NCI-H1092 (cell line): ENCODE measurements around the gene API5.
A peak's percentile ranks its signal among the peaks of the same experiment; 100 is the strongest.
"Not testable (repeated sequence)": the region's sequence is repeated elsewhere in the genome, so short reads cannot be mapped to it uniquely, and the experiment has no call there.

Experiments used
- DNase-seq: peaks from one replicate; lab custom pipeline; 2025; lab: John Stamatoyannopoulos, UW

API5 gene

GRCh38 chr11:43311791-43312607, at the start of gene API5:
Gene API5, plus strand, starts transcription at chr11:43311996. Its CDS starts 132 bp downstream, at chr11:43312128.
- peak; percentile 95 for DNase-seq

GRCh38 chr11:43267856-43268580, 43.8 kb upstream of the API5 start:
- DNase-seq = no peak

- DNase-seq = no peak
Measured at GRCh38 chr11:43268786-43269185, 43.0 kb upstream of the API5 start.

GRCh38 chr11:43269254-43269918, 42.4 kb upstream of the API5 start:
- DNase-seq = peak; percentile 17

GRCh38 chr11:43270468-43270867, 41.3 kb upstream of the API5 start:
- no peak for DNase-seq

GRCh38 chr11:43278193-43278956, 33.4 kb upstream of the API5 start:
- DNase-seq = peak; percentile 21

GRCh38 chr11:43282607-43283440, 29.0 kb upstream of the API5 start:
- DNase-seq = no peak

- no peak for DNase-seq
Measured at GRCh38 chr11:43285826-43286225, 26.0 kb upstream of the API5 start.

- no peak for DNase-seq
Measured at GRCh38 chr11:43289368-43289767, 22.4 kb upstream of the API5 start.

- DNase-seq = no peak
Measured at GRCh38 chr11:43298397-43298796, 13.4 kb upstream of the API5 start.

GRCh38 chr11:43315966-43316365, 4.2 kb downstream of the API5 start:
- no peak for DNase-seq

- no peak for DNase-seq
Measured at GRCh38 chr11:43316451-43316850, 4.7 kb downstream of the API5 start.

GRCh38 chr11:43327987-43328386, 16.2 kb downstream of the API5 start:
- no peak for DNase-seq

GRCh38 chr11:43328482-43328881, 16.7 kb downstream of the API5 start:
- DNase-seq = no peak

GRCh38 chr11:43341159-43341558, 29.4 kb downstream of the API5 start:
- no peak for DNase-seq

GRCh38 chr11:43351426-43351825, 39.6 kb downstream of the API5 start:
- not testable (repeated sequence) for DNase-seq

- no peak for DNase-seq
Measured at GRCh38 chr11:43354311-43354710, 42.5 kb downstream of the API5 start.

GRCh38 chr11:43356336-43356735, 44.5 kb downstream of the API5 start:
- no peak for DNase-seq

GRCh38 chr11:43358279-43358800, 46.5 kb downstream of the API5 start:
- no peak for DNase-seq

GRCh38 chr11:43358801-43359421, 47.1 kb downstream of the API5 start, which contains the start of gene TTC17:
Gene TTC17, plus strand, starts transcription at chr11:43358920. Its CDS starts 35 bp downstream, at chr11:43358955.
- DNase-seq = peak; percentile 92
